ENCODE data around the gene SLC1A5.

GRCh38 chr19:46773018-46773399 is 15.4 kb downstream of the SLC1A5 start:
- TF ChIP-seq, protein P1, sequence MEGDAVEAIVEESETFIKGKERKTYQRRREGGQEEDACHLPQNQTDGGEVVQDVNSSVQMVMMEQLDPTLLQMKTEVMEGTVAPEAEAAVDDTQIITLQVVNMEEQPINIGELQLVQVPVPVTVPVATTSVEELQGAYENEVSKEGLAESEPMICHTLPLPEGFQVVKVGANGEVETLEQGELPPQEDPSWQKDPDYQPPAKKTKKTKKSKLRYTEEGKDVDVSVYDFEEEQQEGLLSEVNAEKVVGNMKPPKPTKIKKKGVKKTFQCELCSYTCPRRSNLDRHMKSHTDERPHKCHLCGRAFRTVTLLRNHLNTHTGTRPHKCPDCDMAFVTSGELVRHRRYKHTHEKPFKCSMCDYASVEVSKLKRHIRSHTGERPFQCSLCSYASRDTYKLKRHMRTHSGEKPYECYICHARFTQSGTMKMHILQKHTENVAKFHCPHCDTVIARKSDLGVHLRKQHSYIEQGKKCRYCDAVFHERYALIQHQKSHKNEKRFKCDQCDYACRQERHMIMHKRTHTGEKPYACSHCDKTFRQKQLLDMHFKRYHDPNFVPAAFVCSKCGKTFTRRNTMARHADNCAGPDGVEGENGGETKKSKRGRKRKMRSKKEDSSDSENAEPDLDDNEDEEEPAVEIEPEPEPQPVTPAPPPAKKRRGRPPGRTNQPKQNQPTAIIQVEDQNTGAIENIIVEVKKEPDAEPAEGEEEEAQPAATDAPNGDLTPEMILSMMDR (IDR thresholded peaks at IDR 0.05): no peak
- TF ChIP-seq SIN3A (IDR thresholded peaks at IDR 0.05; ENCODE audit: borderline replicate concordance, insufficient read depth, low read depth, low read length) (no peak), POLR2AphosphoS5 (IDR thresholded peaks at IDR 0.05; ENCODE audit: low read depth, low read length) (no peak)

Measured in Panc1 (cell line).